CD4-positive, alpha-beta T cell treated with Interleukin-6 at 100 ng/mL for 8 hours (primary cell): ENCODE data around the gene ACVR2A.
A peak's percentile ranks its signal among the peaks of the same experiment; 100 is the strongest.

Experiments
- DNase-seq: peaks from one replicate; pipeline ENCODE4 v3.0.0-alpha.2; 2020; ENCODE audit warnings: mixed read lengths, low spot score

The ACVR2A gene

GRCh38 chr2:147844697-147845410, at the start of gene ACVR2A:
TSS of gene ACVR2A (plus strand) at chr2:147845029. CDS start at chr2:147845153, 124 bp downstream.
- peak; percentile 10 for DNase-seq

- DNase-seq: no peak
Measured at GRCh38 chr2:147800316-147800715, 44.5 kb upstream of the ACVR2A start.

GRCh38 chr2:147806846-147807245, 38.0 kb upstream of the ACVR2A start:
- DNase-seq: no peak

GRCh38 chr2:147808520-147808919, 36.3 kb upstream of the ACVR2A start:
- no peak for DNase-seq

- DNase-seq: no peak
Measured at GRCh38 chr2:147810883-147811765, 33.7 kb upstream of the ACVR2A start.

GRCh38 chr2:147818741-147819140, 26.1 kb upstream of the ACVR2A start:
- DNase-seq: no peak

GRCh38 chr2:147824620-147825019, 20.2 kb upstream of the ACVR2A start:
- no peak for DNase-seq

- no peak for DNase-seq
Measured at GRCh38 chr2:147826278-147827087, 18.3 kb upstream of the ACVR2A start.

- no peak for DNase-seq
Measured at GRCh38 chr2:147827088-147827375, 17.8 kb upstream of the ACVR2A start.

GRCh38 chr2:147829106-147829505, 15.7 kb upstream of the ACVR2A start:
- no peak for DNase-seq

GRCh38 chr2:147836099-147836498, 8.7 kb upstream of the ACVR2A start:
- no peak for DNase-seq

GRCh38 chr2:147843391-147843863, 1.4 kb upstream of the ACVR2A start:
- no peak for DNase-seq

- peak; percentile 81 for DNase-seq
Measured at GRCh38 chr2:147843864-147844696, 749 bp upstream of the ACVR2A start.

- peak; percentile 47 for DNase-seq
Measured at GRCh38 chr2:147845411-147845971, 662 bp downstream of the ACVR2A start.

GRCh38 chr2:147846412-147847081, 1.7 kb downstream of the ACVR2A start:
- DNase-seq: no peak

- no peak for DNase-seq
Measured at GRCh38 chr2:147847746-147848391, 3.0 kb downstream of the ACVR2A start.

GRCh38 chr2:147850838-147851237, 6.0 kb downstream of the ACVR2A start:
- no peak for DNase-seq

GRCh38 chr2:147851244-147851930, 6.6 kb downstream of the ACVR2A start:
- DNase-seq: no peak

- DNase-seq: no peak
Measured at GRCh38 chr2:147854557-147855134, 9.8 kb downstream of the ACVR2A start.
